ENCODE data around the gene PRR36.
"Not testable (repeated sequence)": the region's sequence is repeated elsewhere in the genome, so short reads cannot be mapped to it uniquely, and the experiment has no call there.

PRR36 gene

DNA sequence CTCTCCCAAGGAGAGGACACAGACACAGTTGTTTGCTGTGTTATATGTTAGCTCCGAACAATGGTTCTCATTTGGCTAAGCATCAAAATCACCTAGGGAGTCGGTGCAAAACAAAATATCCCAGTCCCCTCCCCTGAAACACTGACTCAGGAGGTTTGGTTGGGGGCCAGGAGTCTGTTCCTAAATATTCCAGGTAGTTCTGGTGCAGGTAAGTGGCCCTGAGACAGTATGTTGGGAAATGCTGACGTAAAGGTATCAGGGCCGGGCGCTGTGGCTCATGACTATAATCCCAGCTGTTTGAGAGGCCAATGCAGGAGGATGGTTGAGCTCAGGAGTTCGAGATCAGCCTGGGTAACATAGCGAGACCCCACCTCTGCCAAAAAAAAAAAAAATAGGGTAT lies 27.1 kb upstream of the PRR36 start:
- TF ChIP-seq JUND (IDR thresholded peaks at IDR 0.05; ENCODE audit: low read depth) = no peak
- no peak for DNase-seq (ENCODE audit: low read depth in 1 of 2, low spot score in 1 of 2)
- in situ Hi-C loops (cut with HindIII; ENCODE audit: low pct_unique_long_range_greater_than_20kb, low sequenced_read_pairs) = no loop called here

DNA sequence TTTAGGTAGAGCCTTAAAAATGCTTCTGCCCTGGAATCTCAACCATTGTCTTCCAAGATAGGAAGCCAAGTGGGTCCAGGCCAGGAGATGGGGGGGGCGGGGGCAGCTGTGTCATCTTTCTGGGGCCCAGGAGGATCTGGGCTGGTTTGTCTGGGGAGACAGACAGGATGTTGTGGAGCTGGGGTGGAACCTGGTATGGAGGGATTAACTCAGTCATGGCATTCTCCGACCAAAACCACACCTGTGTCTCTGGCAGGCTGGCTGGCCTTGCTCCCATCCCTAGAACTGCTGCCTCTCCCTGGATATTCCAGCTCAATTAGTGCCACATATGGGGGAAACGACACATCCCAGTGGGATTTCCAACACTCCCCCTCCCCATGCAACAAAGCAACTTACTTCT lies 26.7 kb upstream of the PRR36 start:
- TF ChIP-seq JUND (IDR thresholded peaks at IDR 0.05; ENCODE audit: low read depth) = no peak
- DNase-seq (ENCODE audit: low read depth in 1 of 2, low spot score in 1 of 2) = no peak
- in situ Hi-C loops (cut with HindIII; ENCODE audit: low pct_unique_long_range_greater_than_20kb, low sequenced_read_pairs) = no loop called here

DNA sequence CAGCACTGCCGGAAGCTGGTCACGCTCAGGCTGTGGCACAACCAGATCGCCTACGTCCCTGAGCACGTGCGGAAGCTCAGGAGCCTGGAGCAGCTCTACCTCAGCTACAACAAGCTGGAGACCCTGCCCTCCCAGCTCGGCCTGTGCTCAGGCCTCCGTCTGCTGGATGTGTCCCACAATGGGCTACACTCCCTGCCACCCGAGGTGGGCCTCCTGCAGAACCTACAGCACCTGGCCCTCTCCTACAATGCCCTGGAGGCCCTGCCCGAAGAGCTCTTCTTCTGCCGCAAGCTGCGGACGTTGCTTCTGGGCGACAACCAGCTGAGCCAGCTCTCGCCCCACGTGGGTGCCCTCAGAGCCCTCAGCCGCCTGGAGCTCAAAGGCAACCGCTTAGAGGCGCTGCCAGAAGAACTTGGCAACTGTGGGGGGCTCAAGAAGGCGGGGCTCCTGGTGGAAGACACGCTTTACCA lies 26.2 kb upstream of the PRR36 start:
- in situ Hi-C loops (cut with HindIII; ENCODE audit: low pct_unique_long_range_greater_than_20kb, low sequenced_read_pairs) = no loop called here
- DNase-seq (ENCODE audit: low read depth in 1 of 2, low spot score in 1 of 2) = no peak
- TF ChIP-seq JUND (IDR thresholded peaks at IDR 0.05; ENCODE audit: low read depth) = no peak

DNA sequence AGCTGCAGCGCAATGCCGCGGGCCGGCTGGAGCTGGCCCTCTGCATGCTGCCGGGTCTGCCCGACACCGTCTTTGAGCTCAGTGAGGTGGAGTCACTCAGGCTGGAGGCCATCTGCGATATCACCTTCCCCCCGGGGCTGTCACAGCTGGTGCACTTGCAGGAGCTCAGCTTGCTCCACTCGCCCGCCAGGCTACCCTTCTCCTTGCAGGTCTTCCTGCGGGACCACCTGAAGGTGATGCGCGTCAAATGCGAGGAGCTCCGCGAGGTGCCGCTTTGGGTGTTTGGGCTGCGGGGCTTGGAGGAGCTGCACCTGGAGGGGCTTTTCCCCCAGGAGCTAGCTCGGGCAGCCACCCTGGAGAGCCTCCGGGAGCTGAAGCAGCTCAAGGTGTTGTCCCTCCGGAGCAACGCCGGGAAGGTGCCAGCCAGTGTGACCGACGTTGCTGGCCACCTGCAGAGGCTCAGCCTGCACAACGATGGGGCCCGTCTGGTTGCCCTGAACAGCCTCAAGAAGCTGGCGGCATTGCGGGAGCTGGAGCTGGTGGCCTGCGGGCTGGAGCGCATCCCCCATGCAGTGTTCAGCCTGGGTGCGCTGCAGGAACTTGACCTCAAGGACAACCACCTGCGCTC lies 25.7 kb upstream of the PRR36 start:
- no peak for DNase-seq (ENCODE audit: low read depth in 1 of 2, low spot score in 1 of 2)
- TF ChIP-seq JUND (IDR thresholded peaks at IDR 0.05; ENCODE audit: low read depth) = no peak
- in situ Hi-C loops (cut with HindIII; ENCODE audit: low pct_unique_long_range_greater_than_20kb, low sequenced_read_pairs) = no loop called here

DNA sequence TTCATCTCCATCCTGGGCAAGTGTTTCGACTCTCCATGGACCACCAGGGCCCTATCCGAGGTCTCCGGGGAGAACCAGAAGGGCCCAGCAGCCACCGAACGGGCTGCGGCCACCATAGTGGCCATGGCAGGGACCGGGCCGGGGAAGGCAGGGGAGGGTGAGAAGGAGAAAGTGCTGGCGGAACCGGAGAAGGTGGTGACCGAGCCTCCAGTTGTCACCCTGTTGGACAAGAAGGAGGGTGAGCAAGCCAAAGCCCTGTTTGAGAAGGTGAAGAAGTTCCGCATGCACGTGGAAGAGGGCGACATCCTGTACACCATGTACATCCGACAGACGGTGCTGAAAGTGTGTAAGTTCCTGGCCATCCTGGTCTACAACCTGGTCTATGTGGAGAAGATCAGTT lies 24.8 kb upstream of the PRR36 start:
- no peak for TF ChIP-seq JUND (IDR thresholded peaks at IDR 0.05; ENCODE audit: low read depth)
- DNase-seq (ENCODE audit: low read depth in 1 of 2, low spot score in 1 of 2) = no peak
- in situ Hi-C loops (cut with HindIII; ENCODE audit: low pct_unique_long_range_greater_than_20kb, low sequenced_read_pairs) = no loop called here

DNA sequence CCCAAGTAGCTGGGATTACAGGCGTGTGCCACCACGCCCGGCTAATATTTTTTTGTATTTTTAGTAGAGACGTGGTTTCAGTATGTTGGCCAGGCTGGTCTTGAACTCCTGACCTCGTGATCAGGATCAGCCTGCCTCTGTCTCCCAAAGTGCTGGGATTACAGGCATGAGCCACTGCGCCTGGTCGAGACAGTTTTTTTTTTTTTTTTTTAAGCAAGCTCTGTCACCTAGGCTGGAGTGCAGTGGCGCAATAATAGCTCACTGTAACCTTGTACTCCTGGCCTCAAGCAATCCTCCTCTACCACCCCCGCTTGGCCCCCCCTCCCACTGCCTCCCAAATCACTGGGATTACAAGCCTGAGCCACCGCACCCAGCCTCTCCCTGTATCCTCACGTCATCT lies 23.1 kb upstream of the PRR36 start:
- DNase-seq (ENCODE audit: low read depth in 1 of 2, low spot score in 1 of 2) = no peak
- no peak for TF ChIP-seq JUND (IDR thresholded peaks at IDR 0.05; ENCODE audit: low read depth)
- in situ Hi-C loops (cut with HindIII; ENCODE audit: low pct_unique_long_range_greater_than_20kb, low sequenced_read_pairs) = no loop called here

DNA sequence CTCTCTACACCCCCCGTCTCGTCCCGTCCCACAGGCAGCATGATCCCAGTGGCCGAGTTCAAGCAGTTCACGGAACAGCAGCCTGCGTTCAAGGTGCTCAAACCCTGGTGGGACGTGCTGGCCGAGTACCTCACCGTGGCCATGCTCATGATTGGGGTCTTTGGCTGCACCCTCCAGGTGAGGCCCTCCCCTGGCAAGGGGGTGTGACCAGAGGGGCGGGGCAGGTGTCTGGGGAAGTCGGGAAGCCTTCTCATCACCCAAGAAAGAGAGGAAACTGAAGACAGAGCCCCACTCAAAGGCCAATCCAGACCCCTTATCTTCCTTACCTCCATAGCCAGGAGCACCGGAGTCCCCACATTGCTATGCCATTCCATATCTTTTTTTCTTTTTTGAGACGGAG lies 21.4 kb upstream of the PRR36 start:
- TF ChIP-seq JUND (IDR thresholded peaks at IDR 0.05; ENCODE audit: low read depth) = no peak
- DNase-seq (ENCODE audit: low read depth in 1 of 2, low spot score in 1 of 2) = no peak
- in situ Hi-C loops (cut with HindIII; ENCODE audit: low pct_unique_long_range_greater_than_20kb, low sequenced_read_pairs) = no loop called here

DNA sequence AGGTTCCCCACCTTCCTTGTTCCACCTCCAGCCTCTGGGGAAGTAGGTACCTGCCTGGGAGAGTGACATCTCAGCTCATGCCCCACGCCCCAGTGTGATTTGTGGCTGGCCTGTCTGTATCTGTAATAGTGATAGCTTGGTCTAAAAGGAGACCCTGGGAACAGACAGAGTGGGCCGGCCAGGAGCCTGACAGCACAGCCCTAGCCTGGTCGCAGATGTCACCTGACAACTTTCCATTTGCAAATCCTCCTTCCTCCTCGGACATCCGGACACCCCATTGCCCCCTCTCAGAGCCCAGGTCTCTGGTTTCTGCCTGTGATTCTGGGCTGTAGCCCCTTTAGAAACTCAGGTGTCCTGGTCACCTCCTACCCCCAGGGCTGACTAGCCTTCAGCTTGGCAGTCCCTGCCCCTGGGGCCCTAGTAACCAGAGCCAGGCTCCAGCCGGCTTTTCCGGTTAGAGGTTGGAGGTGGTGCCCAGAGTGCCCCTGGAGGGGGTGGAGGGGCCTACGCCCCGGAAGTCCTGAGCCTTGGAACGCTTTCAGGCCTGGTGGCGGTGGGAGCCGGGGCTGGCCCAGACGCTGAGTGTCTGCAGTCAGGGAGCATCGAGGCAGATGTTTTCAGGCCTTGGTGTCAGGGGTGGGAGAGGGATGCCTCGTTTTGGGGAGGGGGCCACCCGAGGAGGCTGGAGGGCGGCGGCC lies 20.6 kb upstream of the PRR36 start:
- in situ Hi-C loops (cut with HindIII; ENCODE audit: low pct_unique_long_range_greater_than_20kb, low sequenced_read_pairs) = no loop called here
- TF ChIP-seq JUND (IDR thresholded peaks at IDR 0.05; ENCODE audit: low read depth) = no peak
- peak; percentile 47 to 86 for DNase-seq (ENCODE audit: low read depth in 1 of 2, low spot score in 1 of 2)

DNA sequence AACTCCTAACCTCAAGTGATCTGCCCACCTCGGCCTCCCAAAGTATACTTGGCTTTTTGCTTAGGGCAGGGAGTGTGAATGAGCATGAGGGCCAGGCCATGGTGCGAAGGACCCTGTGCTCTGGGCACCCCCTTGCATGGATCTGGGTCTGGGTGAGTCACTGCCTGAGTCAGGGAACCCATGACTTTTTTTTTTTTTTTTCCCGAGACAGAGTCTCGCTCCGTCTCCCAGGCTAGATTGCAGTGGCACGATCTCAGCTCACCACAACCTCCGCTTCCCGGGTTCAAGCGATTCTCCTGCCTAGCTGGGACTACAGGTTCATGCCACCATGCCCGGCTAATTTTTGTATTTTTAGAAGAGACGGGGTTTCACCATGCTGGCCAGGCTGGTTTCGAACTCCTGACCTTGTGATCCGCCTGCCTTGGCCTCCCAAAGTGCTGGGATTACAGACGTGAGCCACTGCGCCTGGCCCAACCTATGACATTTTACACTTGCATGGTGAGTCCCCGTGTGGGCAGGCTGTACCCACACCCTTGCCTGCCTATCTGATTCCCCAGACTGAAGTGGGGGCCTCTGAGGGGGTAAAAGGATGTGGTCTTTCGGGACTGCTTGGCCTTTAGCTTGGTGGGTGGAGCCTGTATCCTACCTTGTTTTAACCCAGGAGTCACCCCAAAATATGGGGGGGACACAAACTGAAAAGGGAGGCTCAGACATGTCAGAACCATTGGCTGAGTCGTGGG lies 19.3 kb upstream of the PRR36 start:
- DNase-seq (ENCODE audit: low read depth in 1 of 2, low spot score in 1 of 2); in situ Hi-C loops (cut with HindIII; ENCODE audit: low pct_unique_long_range_greater_than_20kb, low sequenced_read_pairs): not testable (repeated sequence)

DNA sequence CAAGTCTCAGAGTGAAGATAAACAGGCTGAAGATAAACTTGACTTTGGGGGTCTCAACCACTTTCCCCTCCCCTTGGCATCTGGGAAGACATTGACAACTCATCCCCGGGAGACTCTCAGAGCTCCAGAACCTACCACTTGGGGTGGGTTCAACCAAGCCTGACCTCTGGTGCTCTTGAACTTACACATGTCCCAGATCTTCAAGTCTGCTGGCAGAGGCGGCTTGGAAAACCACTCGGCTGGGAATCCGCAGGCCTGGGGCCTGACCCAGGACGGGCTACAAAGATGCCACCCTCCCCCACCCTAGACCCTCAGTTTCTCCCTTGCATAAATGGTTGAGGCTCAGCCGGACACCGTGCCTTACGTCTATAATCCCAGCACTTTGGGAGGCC lies 14.6 kb upstream of the PRR36 start:
- in situ Hi-C loops (cut with HindIII; ENCODE audit: low pct_unique_long_range_greater_than_20kb, low sequenced_read_pairs) = no loop called here
- no peak for DNase-seq (ENCODE audit: low read depth in 1 of 2, low spot score in 1 of 2)
- TF ChIP-seq JUND (IDR thresholded peaks at IDR 0.05; ENCODE audit: low read depth) = no peak

DNA sequence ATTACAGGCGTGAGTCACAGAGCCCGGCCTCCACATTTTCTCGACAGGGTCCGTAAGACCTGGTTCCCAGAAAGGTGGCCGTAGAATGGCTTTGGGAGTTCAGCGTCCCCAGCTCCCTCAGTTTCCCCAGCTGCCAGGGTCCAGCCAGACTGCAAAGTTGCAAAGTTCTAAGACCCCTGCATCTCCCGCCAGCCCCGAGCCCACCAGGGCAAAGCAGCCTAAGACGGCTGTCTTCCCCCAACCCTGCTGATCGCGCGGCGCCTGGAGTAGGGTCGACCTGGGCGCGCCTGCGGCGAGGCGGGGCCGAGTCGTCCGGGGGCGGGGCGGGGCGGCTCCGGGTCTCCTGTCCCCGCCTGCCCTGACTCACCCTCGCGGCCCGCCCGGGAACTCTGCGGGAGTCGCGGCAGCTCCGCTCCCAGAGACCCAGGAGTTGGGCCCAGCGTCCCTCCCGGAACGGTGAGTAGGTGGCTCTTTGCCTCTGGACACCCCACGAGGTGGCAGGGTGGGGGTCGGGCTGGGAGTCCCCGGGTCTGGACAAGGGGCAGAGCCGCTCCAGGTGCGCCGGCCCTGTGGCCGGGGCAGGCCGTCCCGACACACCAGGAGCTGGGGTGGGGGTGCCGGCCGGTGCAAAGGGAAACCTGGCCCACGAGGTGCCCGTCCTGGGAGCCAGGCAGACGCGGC lies 14.1 kb upstream of the PRR36 start, which contains the start of gene LRRC8E:
Gene LRRC8E (plus strand): TSS at position 366 of the 681 bp plus-strand sequence. CDS start 7,094 bp downstream, outside the sequence.
- no peak for TF ChIP-seq JUND (IDR thresholded peaks at IDR 0.05; ENCODE audit: low read depth)
- DNase-seq (ENCODE audit: low read depth in 1 of 2, low spot score in 1 of 2) = peak; percentile 50 to 64
- in situ Hi-C loops (cut with HindIII; ENCODE audit: low pct_unique_long_range_greater_than_20kb, low sequenced_read_pairs) = no loop called here

DNA sequence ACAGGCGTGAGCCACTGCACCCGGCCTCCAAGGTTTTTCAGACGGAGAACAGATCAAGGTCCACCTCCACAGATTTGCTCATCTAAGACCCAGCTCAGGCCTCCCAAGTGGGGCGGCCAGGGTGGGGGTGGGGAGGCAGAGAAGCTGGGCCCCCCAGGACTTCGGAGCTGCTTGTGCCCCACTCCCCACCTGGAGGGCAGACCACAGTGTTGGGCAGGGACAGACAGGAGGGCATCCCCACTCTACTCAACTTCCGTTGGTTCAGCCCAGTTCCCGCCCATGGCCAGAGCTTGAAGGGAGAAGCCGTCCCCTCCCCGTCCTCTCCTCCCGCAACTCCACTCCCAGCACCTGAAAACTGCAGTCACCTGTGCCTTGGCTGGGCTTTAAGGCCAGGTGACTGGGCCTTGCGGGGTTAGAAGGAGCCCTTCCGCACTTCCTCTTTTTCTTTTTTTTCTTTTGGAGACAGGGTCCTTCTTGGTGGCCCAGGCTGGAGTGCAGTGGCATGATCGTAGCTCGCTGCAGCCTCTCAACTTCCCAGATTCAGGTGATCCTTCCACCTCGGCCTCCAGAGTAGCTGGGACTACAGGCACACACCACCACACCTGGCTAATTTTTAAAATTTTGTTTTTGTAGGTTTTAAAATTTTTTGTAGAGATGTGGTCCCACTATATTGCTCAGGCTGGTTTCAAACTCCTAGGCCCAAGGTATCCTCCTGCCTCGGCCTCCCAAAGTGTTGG lies 13.4 kb upstream of the PRR36 start:
- no peak for TF ChIP-seq JUND (IDR thresholded peaks at IDR 0.05; ENCODE audit: low read depth)
- in situ Hi-C loops (cut with HindIII; ENCODE audit: low pct_unique_long_range_greater_than_20kb, low sequenced_read_pairs) = no loop called here
- no peak for DNase-seq (ENCODE audit: low read depth in 1 of 2, low spot score in 1 of 2)
